SHP77 (cell line): ENCODE measurements around the gene ITFG1.
A peak's percentile ranks its signal among the peaks of the same experiment; 100 is the strongest.
"Not testable (repeated sequence)": the region's sequence is repeated elsewhere in the genome, so short reads cannot be mapped to it uniquely, and the experiment has no call there.

Experiments
- DNase-seq, 2 experiments: peaks; one replicate each; lab custom pipeline; 2025; lab: John Stamatoyannopoulos, UW

ITFG1 gene

DNA sequence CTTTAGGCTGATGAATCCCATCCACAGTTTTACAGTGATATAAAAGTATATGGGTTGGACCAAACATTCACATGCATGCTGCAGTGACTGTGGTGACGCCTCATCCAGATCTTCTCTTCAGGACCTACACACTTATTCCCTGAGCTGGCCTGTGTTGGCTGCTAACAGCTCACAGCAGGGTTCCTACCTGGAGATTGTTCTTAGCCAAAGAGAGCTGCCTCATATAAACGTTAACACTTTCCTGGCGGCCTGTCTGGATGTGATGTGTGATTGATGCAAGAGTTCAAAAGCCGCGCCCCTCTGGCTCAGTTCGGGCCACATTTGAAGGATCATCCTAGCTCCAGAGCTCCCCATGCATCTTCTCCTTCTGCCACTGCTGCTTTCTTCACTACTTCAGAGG is 224.1 kb downstream of the ITFG1 start:
- DNase-seq, result no peak

DNA sequence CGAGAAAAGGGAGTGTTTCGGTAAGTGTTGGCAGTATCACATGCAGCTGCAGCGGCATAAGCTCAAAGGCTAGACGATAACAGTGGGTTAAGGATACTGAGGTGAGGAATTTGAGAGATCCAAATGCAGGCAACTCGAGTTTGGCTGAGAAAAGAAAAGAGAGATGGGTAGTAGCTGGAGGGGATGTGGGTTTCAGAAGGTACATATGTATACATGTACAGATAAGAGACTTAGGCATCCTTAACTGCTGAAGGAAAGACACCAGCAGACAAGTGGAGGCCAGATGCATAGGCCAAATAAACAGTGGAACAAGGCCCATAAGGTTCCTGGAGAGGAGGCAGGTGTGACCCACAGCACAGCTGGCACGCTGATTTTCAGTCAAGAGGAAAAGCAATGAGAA is 230.6 kb downstream of the ITFG1 start:
- DNase-seq, result peak; percentile 71 to 80

GRCh38 chr16:47229053-47230050 is 231.5 kb downstream of the ITFG1 start:
- DNase-seq, result peak; percentile 23 to 31

DNA sequence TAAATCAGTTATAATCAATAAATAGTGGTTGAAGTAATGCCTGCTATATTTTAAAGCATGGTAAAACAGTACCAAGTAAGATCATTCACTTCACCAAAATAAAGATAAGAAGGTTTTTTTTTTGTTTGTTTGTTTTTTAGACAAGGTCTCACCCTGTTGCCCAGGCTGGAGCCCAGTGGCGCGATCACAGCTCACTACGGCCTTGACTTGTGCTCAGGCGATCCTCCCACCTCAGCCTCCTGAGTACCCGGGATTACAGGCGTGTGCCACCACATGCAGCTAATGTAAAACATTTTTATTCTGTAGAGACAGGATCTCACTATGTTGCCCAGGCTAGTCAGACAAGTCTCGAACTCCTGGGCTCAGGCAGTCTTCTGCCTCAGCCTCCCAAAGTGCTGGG is 232.6 kb downstream of the ITFG1 start:
- no peak for DNase-seq

- no peak for DNase-seq
Observed at GRCh38 chr16:47213761-47214440, 247.0 kb downstream of the ITFG1 start.

DNA sequence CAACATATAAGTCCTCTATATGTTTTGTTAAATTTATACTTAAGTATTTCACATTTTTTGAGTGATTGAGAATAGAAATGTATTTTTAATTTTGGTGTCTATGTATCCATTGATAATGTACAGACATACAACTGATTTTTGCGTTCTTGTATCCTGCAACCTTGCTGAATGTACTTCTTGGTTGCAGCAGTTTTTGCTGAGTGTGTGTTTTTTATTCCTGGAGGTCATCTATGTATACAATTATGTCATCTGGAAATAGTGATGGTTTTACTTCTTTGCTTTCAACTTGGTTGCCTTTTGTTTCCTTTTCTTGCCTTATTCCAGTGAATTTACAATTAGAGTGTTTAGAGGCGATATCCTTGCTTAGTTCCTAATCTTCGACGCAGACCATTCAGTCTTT is 249.6 kb downstream of the ITFG1 start:
- no peak for DNase-seq

DNA sequence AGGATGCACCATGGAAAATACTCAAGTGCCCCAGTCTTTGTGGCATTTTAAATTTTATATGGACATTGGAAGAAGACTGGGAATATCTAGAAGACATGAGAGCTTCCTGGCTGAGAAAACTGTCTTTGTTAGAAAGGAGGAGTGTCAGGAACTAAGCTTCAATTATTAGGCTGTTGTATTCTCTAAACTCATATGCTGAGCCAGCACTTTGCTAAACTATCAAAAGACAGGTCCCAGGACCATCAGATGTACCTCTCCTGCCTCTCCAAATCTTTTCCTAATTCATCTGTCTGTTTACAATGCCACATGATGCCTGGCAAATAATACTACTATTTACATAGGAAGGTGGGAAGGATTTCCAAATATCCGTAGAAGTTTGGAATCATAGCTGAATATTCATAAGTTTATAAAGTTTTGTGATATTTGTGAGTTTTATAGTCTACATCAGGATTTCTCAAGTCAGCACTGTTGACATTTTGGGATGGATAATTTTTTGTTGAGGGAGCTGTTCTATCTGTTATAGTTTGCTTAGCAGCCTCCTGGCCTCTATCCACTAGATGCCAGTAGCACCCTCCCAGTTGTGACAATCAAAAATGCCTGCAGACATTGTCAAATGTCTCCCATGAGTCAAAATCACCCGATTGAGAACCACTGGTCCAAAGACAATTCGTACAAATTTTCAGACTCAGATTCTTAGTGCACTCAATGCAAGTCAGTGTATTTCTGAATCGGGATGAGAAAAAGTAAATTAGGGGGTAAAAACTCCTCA is 255.9 kb downstream of the ITFG1 start:
- peak; percentile 54 to 68 for DNase-seq

DNA sequence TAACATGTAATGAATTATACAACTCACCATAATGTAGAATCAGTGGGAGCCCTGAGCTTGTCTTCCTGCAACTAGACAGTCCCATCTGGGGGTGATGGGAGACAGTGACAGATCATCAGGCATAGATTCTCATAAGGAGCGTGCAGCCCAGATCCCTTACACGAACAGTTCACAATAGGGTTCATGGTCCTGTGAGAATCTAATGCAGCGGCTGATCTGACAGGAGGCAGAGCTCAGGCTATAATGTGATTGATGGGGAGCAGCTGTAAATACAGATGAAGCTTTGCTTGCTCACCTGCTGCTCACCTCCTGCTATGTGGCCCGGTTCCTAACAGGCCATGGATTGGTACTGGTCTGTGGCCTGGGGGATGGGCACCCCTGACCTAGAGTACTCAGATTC is 257.4 kb downstream of the ITFG1 start:
- DNase-seq, result peak; percentile 98 to 99

DNA sequence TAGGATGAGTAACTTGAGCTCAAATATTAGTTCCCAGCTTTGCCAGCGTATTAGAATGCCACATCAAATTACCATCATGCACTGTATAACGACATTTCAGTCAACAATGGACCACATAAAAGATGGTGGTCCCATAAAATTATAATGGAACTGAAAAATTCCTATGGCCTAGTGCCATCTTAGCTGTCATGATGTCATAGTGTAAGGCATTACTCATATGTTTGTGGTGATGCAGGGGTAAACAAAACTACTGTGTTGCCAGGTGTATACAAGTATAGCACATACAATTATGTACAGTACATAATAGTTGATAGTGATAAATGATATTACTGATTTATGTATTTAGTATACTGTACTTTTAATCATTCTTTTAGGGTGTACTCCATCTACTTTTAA is 262.7 kb downstream of the ITFG1 start:
- no peak for DNase-seq

GRCh38 chr16:47197536-47198179 is 263.2 kb downstream of the ITFG1 start:
- no peak for DNase-seq

GRCh38 chr16:47196457-47196856 is 264.4 kb downstream of the ITFG1 start:
- peak in 1 of 2 experiments; percentile 28 for DNase-seq

DNA sequence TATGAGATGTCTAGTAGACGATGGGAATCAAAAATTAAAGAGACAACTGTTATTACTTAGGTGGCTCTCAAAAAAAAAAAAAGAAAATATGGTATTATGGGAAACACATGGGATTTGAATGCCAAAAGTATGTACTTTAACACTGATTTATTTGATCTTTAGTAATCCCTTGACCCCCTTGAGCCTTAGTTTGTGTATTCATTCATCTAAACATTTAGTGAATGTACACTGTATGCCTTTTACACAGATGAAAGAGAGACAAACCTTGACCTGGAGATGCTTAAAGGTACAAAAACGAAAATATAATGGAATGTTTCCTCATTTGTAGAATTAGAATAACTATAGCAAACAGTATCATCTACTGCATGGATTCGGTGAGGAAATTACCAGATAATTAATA is 278.5 kb downstream of the ITFG1 start:
- DNase-seq, result no peak

DNA sequence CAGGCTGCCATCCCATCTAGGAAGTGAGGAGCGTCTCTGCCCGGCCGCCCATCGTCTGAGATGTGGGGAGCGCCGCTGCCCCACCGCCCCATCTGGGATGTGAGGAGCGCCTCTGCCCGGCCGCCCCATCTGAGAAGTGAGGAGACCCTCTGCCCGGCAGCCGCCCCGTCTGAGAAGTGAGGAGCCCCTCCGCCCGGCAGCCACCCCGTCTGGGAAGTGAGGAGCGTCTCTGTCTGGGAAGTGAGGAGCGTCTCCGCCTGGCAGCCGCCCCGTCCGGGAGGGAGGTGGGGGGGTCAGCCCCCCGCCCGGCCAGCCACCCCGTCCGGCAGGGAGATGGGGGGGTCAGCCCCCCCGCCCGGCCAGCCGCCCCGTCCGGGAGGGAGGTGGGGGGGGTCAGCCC is 279.8 kb downstream of the ITFG1 start:
- not testable (repeated sequence) for DNase-seq

GRCh38 chr16:47180073-47180472 is 280.8 kb downstream of the ITFG1 start:
- no peak for DNase-seq

DNA sequence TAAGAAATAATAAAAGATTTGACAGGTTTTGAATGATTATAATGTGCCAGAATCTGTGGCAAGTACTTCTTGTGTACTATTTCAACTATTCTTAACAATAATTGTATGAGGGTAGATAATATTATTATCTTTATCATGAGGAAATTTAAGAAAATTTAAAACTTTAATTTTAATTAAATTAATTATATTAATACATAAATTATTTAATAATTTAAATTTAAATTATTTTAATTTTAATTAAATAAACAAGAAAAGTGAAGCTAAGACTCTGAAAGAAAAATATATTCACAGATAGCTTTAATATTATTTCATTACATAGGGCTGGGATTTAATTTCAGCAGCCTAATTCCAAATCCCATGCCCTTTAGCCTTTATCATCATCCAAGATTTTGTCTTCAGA is 285.7 kb downstream of the ITFG1 start:
- no peak for DNase-seq

DNA sequence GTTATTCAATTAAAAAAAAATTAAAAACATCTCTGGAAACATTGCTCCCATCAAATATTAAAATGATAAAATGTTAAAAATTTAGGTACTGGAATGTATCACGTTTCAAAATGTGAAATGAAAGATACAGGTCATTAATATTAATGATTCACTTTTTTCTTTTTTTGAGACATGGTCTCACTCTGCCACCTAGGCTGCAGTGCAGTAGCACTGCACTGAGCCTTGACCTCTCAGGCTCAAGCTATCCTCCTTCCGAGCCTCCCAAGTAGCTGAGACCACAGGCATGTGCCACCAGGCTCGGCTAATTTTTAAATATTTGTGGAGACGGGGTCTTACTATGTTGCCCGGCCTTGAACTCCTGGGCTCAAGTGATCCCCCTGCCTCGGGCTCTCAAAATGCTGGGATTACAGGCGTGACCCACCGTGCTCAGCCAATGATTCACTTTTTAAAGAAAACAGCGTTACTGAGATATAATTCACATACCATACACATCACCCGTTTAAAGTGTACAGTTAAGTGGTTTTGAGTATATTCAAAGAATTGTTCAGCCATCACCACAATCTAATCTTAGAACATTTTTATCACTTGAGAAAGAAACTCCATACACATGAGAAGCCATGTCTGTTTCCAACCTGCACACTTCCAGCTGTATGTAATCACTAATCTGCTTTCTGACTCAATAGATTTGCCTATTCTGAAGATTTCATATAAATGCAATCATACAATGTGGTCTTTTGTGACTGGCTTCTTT is 298.0 kb downstream of the ITFG1 start:
- DNase-seq, result no peak

DNA sequence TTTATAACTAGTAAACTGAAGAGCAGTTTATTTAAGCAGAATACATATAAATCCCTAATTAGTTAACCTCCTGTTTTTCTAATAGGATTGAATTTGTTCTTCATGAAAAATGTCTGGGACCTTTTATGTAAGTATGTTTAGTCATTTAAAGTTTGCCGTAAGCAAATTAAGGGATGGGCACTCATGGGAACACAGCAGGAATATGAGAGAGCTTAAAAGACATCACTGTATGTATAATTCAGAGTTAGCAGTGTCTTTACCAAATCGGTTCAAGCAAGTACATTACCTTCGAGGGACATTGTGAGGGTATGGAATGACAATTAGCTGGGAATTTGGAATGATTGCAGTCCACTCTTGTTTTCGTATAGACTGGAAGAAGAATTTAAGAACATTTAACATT is 299.4 kb downstream of the ITFG1 start:
- DNase-seq, result no peak

GRCh38 chr16:47160422-47160821 is 300.4 kb downstream of the ITFG1 start:
- DNase-seq, result no peak

- no peak for DNase-seq
Observed at GRCh38 chr16:47158992-47159391, 301.9 kb downstream of the ITFG1 start.

GRCh38 chr16:47156680-47157215 is 304.1 kb downstream of the ITFG1 start:
- no peak for DNase-seq

- DNase-seq, result not testable (repeated sequence)
Observed at GRCh38 chr16:47152501-47152900, 308.4 kb downstream of the ITFG1 start.
